CD14-positive monocyte (primary cell): ENCODE measurements around the gene TBCEL. TPM values are rescaled to one million over a fixed set of nuclear protein-coding genes. Genes with fewer than 3 reads are reported as not detected.

Experiments used
- DNase-seq, 3 donors: peaks; one replicate each; pipeline ENCODE4 v3.0.0-alpha.2; 2011 to 2022
- H2AFZ ChIP-seq: 2 replicates; pipeline ENCODE4 v1.6.0; 2012; ENCODE audit warnings: mild to moderate bottlenecking, low read depth, low read length, inconsistent platforms; ENCODE audit not compliant: insufficient read depth, poor library complexity, severe bottlenecking
- H3K27ac ChIP-seq, 2 donors: 1 replicate in 1 of 2; 2 replicates in 1 of 2; pipeline ENCODE4 v1.5.1; 2012 to 2013; ENCODE audit warnings: low read length in 2 of 2, control low read depth in 1 of 2, inconsistent platforms in 1 of 2, low read depth in 1 of 2, mild to moderate bottlenecking in 1 of 2
- H3K27me3 ChIP-seq, 2 donors: one replicate each; pipeline versions ENCODE4 v1.6.0 to v1.6.1; 2011 to 2013; ENCODE audit warnings: low read length in 2 of 2; ENCODE audit not compliant: control insufficient read depth in 2 of 2, insufficient read depth in 2 of 2
- H3K36me3 ChIP-seq, 2 donors: replicated peaks in 1 of 2; 1 replicate in 1 of 2; 2 replicates in 1 of 2; pipeline versions ENCODE4 v1.5.1 to v1.6.1; 2012 to 2013; ENCODE audit warnings: low read length in 2 of 2, control low read depth in 1 of 2, inconsistent platforms in 1 of 2, mild to moderate bottlenecking in 1 of 2; ENCODE audit not compliant: insufficient read depth in 2 of 2, control insufficient read depth in 1 of 2
- H3K4me1 ChIP-seq, 2 donors: 1 replicate in 1 of 2; 2 replicates in 1 of 2; pipeline versions ENCODE4 v1.5.1 to v1.6.1; 2012 to 2013; ENCODE audit warnings: low read length in 2 of 2, control low read depth in 1 of 2, inconsistent platforms in 1 of 2, mild to moderate bottlenecking in 1 of 2, moderate library complexity in 1 of 2; ENCODE audit not compliant: insufficient read depth in 2 of 2, control insufficient read depth in 1 of 2
- H3K4me2 ChIP-seq: replicated peaks from 2 replicates; pipeline ENCODE3; 2012; ENCODE audit warnings: low read length, moderate library complexity, mild to moderate bottlenecking; ENCODE audit not compliant: poor library complexity, severe bottlenecking; ENCODE audit errors: extremely low read depth
- H3K4me3 ChIP-seq, 3 experiments: fragments of 200-600 bp in 1 of 3; sonication (generic) in 1 of 3; replicated peaks in 1 of 3; 1 replicate in 2 of 3; 2 replicates in 1 of 3; pipeline ENCODE4 v1.5.1; 2011 to 2013; ENCODE audit warnings: low read length in 3 of 3, mild to moderate bottlenecking in 3 of 3, control low read depth in 2 of 3, low read depth in 2 of 3, inconsistent platforms in 1 of 3, moderate library complexity in 1 of 3
- H3K79me2 ChIP-seq: 2 replicates; pipeline ENCODE4 v1.6.0; 2012; ENCODE audit warnings: mild to moderate bottlenecking, control low read depth, inconsistent platforms, low read length, moderate library complexity; ENCODE audit not compliant: insufficient read depth
- H3K9ac ChIP-seq: 2 replicates; pipeline ENCODE4 v1.6.0; 2017; ENCODE audit warnings: low read length, mild to moderate bottlenecking; ENCODE audit not compliant: insufficient read depth, poor library complexity, severe bottlenecking
- H3K9me3 ChIP-seq, 2 donors: replicated peaks in 1 of 2; 1 replicate in 1 of 2; 2 replicates in 1 of 2; pipeline versions ENCODE4 v1.5.1 to v1.6.1; 2012 to 2013; ENCODE audit warnings: low read length in 2 of 2, control low read depth in 1 of 2; ENCODE audit not compliant: control insufficient read depth in 1 of 2, insufficient read depth in 1 of 2
- H4K20me1 ChIP-seq: 2 replicates; pipeline ENCODE4 v1.6.0; 2012; ENCODE audit warnings: mild to moderate bottlenecking, low read length, control low read depth, moderate library complexity; ENCODE audit not compliant: insufficient read depth
- H3K27ac Mint-ChIP-seq, 7 donors: one replicate each; pipeline ENCODE4 v1.8.0; 2020; ENCODE audit warnings: mild to moderate bottlenecking in 7 of 7, mixed read lengths in 7 of 7, moderate library complexity in 6 of 7, inconsistent platforms in 2 of 7
- H3K27me3 Mint-ChIP-seq, 3 donors: one replicate each; pipeline ENCODE4 v1.8.0; 2021 to 2022; ENCODE audit warnings: low read depth in 3 of 3, mild to moderate bottlenecking in 3 of 3, mixed read lengths in 3 of 3, moderate library complexity in 3 of 3, inconsistent platforms in 1 of 3
- H3K36me3 Mint-ChIP-seq, 2 donors: one replicate each; pipeline ENCODE4 v1.8.0; 2020; ENCODE audit warnings: mixed read lengths in 2 of 2, inconsistent platforms in 1 of 2, mild to moderate bottlenecking in 1 of 2
- H3K4me1 Mint-ChIP-seq: one replicate; pipeline ENCODE4 v1.8.0; 2020; ENCODE audit warnings: mild to moderate bottlenecking, mixed read lengths
- H3K4me3 Mint-ChIP-seq, 2 donors: one replicate each; pipeline ENCODE4 v1.8.0; 2020; ENCODE audit warnings: mild to moderate bottlenecking in 2 of 2, mixed read lengths in 2 of 2, moderate library complexity in 1 of 2
- H3K9me3 Mint-ChIP-seq, 7 donors: one replicate each; pipeline ENCODE4 v1.8.0; 2020 to 2022; ENCODE audit warnings: mixed read lengths in 7 of 7, mild to moderate bottlenecking in 6 of 7, moderate library complexity in 6 of 7, inconsistent platforms in 2 of 7
- WGBS: methylation state at CpG from one replicate; pipeline ENCODE4 v1.1.5; 2013; ENCODE audit warnings: missing lambda C conversion rate; ENCODE audit not compliant: insufficient coverage; 5-methylcytosine and 5-hydroxymethylcytosine counted together
- intact Hi-C, 2 donors: fragments of 100-400 bp; cut with micrococcal nuclease; formaldehyde crosslinking; loops; one replicate each; pipeline versions ENCODE4 v1.15.0 to v1.15.1; 2023
- polyA plus RNA-seq, 3 donors: library from polyadenylated mRNA; depleted of rRNA in 1 of 3; unstranded in 2 of 3; stranded (reverse) in 1 of 3; fragments of 300-500 nt in 2 of 3; fragments of >200 nt in 1 of 3; fragmentation: Illumina TruSeq in 2 of 3; gene quantifications; 1 replicate in 2 of 3; 2 replicates in 1 of 3; pipeline ENCODE4 v1.2.3, GENCODE V29; 2012 to 2021
- TF ChIP-seq, protein P1 (sequence below): fragments of 200-600 bp; IDR thresholded peaks from one replicate; pipeline ENCODE4 v1.8.0; 2022; ENCODE audit warnings: antibody characterized with exemption, mild to moderate bottlenecking

Gene TBCEL
- polyA plus RNA-seq, 3 donors, result 3.9 to 6.5 (median 5.0) TPM

DNA sequence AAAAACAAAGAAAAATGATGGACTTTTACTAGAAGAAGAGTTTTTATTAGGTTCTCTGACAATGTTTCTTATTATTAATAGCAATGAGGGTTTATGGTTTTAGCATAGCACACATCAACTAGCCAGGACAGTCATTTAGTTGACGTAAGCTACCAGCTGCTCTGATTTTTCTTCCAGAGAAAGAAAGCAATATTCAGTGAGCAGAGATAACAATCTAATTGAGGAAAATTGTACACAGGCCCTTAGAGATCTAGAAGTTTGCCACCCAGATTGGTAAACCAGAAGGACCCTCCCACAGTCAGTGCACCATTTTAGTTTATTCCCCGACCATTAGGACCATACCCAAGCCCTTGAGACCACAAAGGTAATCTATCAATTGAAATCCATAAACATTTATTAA is 28.7 kb upstream of the TBCEL start:
- no peaks in the 10 kb centered on the region for H3K4me1 ChIP-seq
- H3K4me2 ChIP-seq, result no peak overlapping the region
- TF ChIP-seq, protein P1, sequence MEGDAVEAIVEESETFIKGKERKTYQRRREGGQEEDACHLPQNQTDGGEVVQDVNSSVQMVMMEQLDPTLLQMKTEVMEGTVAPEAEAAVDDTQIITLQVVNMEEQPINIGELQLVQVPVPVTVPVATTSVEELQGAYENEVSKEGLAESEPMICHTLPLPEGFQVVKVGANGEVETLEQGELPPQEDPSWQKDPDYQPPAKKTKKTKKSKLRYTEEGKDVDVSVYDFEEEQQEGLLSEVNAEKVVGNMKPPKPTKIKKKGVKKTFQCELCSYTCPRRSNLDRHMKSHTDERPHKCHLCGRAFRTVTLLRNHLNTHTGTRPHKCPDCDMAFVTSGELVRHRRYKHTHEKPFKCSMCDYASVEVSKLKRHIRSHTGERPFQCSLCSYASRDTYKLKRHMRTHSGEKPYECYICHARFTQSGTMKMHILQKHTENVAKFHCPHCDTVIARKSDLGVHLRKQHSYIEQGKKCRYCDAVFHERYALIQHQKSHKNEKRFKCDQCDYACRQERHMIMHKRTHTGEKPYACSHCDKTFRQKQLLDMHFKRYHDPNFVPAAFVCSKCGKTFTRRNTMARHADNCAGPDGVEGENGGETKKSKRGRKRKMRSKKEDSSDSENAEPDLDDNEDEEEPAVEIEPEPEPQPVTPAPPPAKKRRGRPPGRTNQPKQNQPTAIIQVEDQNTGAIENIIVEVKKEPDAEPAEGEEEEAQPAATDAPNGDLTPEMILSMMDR, result no peak
- Mint-ChIP-seq H3K9me3 (no peaks in the 10 kb centered on the region), H3K4me3 (no peak overlapping the region), H3K4me1 (no peaks in the 10 kb centered on the region), H3K36me3 (no peaks in the 10 kb centered on the region), H3K27ac (no peak overlapping the region), H3K27me3 (peaks cover 2 to 7% (median 3%) of the 10 kb centered on the region in 3 donors)
- no CpG with 5 or more reads among the region's 2 CpGs for WGBS
- no peak overlapping the region for H3K9ac ChIP-seq
- no peaks in the 10 kb centered on the region for H3K79me2 ChIP-seq
- DNase-seq, result no peak
- no peak overlapping the region for H3K27ac ChIP-seq
- peaks cover 0 to 5% of the 10 kb centered on the region in 2 donors for H3K27me3 ChIP-seq
- intact Hi-C loops, result no loop called here
- H2AFZ ChIP-seq, result no peak overlapping the region
- no peaks in the 10 kb centered on the region for H3K36me3 ChIP-seq
- no peaks in the 10 kb centered on the region for H4K20me1 ChIP-seq
- no peak overlapping the region for H3K4me3 ChIP-seq
- no peaks in the 10 kb centered on the region for H3K9me3 ChIP-seq

DNA sequence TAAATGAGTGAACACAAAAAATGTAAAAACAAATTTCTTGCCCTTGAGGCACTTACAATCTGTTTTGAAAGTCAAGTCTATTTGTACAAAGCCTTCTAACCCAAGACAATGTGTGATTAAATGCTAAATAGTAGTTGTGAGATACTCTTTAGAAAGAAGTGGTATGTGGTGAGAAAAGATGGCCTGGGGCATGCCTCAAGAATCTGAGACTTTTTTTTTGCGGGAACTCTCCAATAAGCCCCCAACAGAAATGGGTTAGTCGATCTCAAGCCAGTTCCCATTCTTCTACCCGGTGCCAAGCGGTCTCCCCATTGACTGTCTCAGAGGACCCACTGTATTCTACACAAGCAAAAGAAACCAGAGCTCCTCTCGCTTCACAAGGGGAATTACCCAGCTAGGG is 26.9 kb upstream of the TBCEL start:
- peaks cover 2 to 7% (median 3%) of the 10 kb centered on the region in 3 donors for H3K27me3 Mint-ChIP-seq
- Histone ChIP-seq H3K4me1 (no peaks in the 10 kb centered on the region), H3K36me3 (no peaks in the 10 kb centered on the region), H3K27me3 (peaks cover 0 to 2% of the 10 kb centered on the region in 2 donors), H3K9ac (no peak overlapping the region), H2AFZ (no peak overlapping the region), H3K4me2 (no peak overlapping the region), H3K4me3 (no peak overlapping the region), H4K20me1 (no peaks in the 10 kb centered on the region), H3K79me2 (no peaks in the 10 kb centered on the region), H3K27ac (no peak overlapping the region), H3K9me3 (no peaks in the 10 kb centered on the region)
- no peak overlapping the region for H3K27ac Mint-ChIP-seq
- DNase-seq, result no peak
- TF ChIP-seq, protein P1, result no peak
- no peak overlapping the region for H3K4me3 Mint-ChIP-seq
- no peaks in the 10 kb centered on the region for H3K36me3 Mint-ChIP-seq
- H3K4me1 Mint-ChIP-seq, result no peaks in the 10 kb centered on the region
- no CpG with 5 or more reads among the region's 5 CpGs for WGBS
- no peaks in the 10 kb centered on the region for H3K9me3 Mint-ChIP-seq
- intact Hi-C loops, result no loop called here
